OCI-LY3 (cell line): Measurements from ENCODE around the gene JMJD7.

ENCODE experiments used
- H2AFZ ChIP-seq: fragments of 200-600, 300-600 bp; shearing (Covaris generic); 2 replicates; pipeline ENCODE4 v1.6.0; 2014; ENCODE audit warnings: antibody characterized with exemption, low read depth, low read length
- H3K27ac ChIP-seq: fragments of 200-600, 300-600 bp; sonication (generic); 2 replicates; pipeline ENCODE4 v1.5.1; 2014; ENCODE audit warnings: mild to moderate bottlenecking, low read length, moderate library complexity, mixed read lengths
- H3K27me3 ChIP-seq: fragments of 200-600, 300-600 bp; sonication (generic); 2 replicates; pipeline ENCODE4 v1.6.1; 2014; ENCODE audit warnings: low read depth, low read length, mixed read lengths
- H3K36me3 ChIP-seq: fragments of 200-600, 300-600 bp; sonication (generic); replicated peaks from 2 replicates; pipeline ENCODE3; 2014; ENCODE audit warnings: low read depth, low read length, mixed read lengths
- H3K4me1 ChIP-seq: fragments of 300-600, 200-600 bp; sonication (generic); 2 replicates; pipeline ENCODE4 v1.6.1; 2014; ENCODE audit warnings: low read length, mixed read lengths
- H3K4me2 ChIP-seq: fragments of 200-600, 300-600 bp; sonication (generic); 2 replicates; pipeline ENCODE4 v1.6.1; 2014; ENCODE audit warnings: low read length, mixed read lengths
- H3K4me3 ChIP-seq: fragments of 300-600, 200-600 bp; sonication (generic); 2 replicates; pipeline ENCODE4 v1.5.1; 2014; ENCODE audit warnings: antibody characterized with exemption, mild to moderate bottlenecking, low read length, moderate library complexity
- H3K79me2 ChIP-seq: fragments of 300-600, 200-600 bp; shearing (Covaris generic); 2 replicates; pipeline ENCODE4 v1.6.1; 2014; ENCODE audit warnings: mild to moderate bottlenecking, low read length, mixed read lengths
- H3K9ac ChIP-seq: fragments of 300-600, 200-600 bp; shearing (Covaris generic); 2 replicates; pipeline ENCODE4 v1.6.0; 2014; ENCODE audit warnings: mild to moderate bottlenecking, low read length, moderate library complexity
- H3K9me3 ChIP-seq: fragments of 200-600, 300-600 bp; shearing (Covaris generic); 2 replicates; pipeline ENCODE4 v1.6.1; 2014; ENCODE audit warnings: low read length, mixed read lengths; ENCODE audit not compliant: insufficient read depth
- H4K20me1 ChIP-seq: fragments of 200-600, 300-600 bp; sonication (generic); 2 replicates; pipeline ENCODE4 v1.6.1; 2016; ENCODE audit warnings: low read length, mixed read lengths; ENCODE audit not compliant: insufficient read depth
- EZH2phosphoT487 ChIP-seq: fragments of 200-600 bp; shearing (Covaris generic); IDR thresholded peaks from 2 replicates; pipeline ENCODE4 v1.6.1; 2018; ENCODE audit warnings: antibody characterized with exemption, mixed run types, low read depth
- TF ChIP-seq, protein P1 (sequence below): fragments of 200-600, 300-600 bp; sonication (generic); IDR thresholded peaks from 2 replicates; pipeline ENCODE4 v1.5.1; 2014; ENCODE audit warnings: antibody characterized with exemption, low read length, low read depth

JMJD7 gene

DNA sequence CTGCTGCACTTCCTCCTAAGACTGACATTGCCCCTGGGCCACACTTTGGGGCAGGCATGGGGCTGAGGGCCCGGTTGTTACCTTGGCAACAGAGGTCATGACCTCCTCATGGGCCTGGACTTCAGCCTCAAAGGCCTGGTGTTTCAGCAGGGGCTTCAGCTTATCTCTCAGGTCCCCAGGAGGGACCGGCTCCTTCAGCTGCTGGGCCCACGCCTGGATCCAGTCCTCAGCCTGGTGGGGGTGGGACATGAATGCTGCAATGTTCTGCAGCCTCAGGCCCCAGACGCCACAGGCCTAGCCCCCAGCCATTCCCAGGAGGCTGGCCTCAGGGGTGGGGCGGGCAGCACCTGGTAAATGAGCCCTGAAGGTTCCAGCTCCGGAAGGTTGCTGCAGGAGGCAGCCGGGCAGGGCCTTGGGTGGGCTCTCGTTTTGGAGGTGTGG lies 38.4 kb downstream of the JMJD7 start:
- Histone ChIP-seq H3K4me2 (no peak overlapping the region), H4K20me1 (no peaks in the 10 kb centered on the region), H3K9me3 (no peaks in the 10 kb centered on the region), H3K27ac (no peak overlapping the region), H3K4me1 (no peaks in the 10 kb centered on the region), H3K9ac (no peak overlapping the region), H3K4me3 (no peak overlapping the region), H3K79me2 (no peaks in the 10 kb centered on the region), H3K36me3 (no peaks in the 10 kb centered on the region), H2AFZ (no peak overlapping the region), H3K27me3 (no peaks in the 10 kb centered on the region)
- TF ChIP-seq, protein P1, sequence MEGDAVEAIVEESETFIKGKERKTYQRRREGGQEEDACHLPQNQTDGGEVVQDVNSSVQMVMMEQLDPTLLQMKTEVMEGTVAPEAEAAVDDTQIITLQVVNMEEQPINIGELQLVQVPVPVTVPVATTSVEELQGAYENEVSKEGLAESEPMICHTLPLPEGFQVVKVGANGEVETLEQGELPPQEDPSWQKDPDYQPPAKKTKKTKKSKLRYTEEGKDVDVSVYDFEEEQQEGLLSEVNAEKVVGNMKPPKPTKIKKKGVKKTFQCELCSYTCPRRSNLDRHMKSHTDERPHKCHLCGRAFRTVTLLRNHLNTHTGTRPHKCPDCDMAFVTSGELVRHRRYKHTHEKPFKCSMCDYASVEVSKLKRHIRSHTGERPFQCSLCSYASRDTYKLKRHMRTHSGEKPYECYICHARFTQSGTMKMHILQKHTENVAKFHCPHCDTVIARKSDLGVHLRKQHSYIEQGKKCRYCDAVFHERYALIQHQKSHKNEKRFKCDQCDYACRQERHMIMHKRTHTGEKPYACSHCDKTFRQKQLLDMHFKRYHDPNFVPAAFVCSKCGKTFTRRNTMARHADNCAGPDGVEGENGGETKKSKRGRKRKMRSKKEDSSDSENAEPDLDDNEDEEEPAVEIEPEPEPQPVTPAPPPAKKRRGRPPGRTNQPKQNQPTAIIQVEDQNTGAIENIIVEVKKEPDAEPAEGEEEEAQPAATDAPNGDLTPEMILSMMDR = no peak
- no peak for TF ChIP-seq EZH2phosphoT487

DNA sequence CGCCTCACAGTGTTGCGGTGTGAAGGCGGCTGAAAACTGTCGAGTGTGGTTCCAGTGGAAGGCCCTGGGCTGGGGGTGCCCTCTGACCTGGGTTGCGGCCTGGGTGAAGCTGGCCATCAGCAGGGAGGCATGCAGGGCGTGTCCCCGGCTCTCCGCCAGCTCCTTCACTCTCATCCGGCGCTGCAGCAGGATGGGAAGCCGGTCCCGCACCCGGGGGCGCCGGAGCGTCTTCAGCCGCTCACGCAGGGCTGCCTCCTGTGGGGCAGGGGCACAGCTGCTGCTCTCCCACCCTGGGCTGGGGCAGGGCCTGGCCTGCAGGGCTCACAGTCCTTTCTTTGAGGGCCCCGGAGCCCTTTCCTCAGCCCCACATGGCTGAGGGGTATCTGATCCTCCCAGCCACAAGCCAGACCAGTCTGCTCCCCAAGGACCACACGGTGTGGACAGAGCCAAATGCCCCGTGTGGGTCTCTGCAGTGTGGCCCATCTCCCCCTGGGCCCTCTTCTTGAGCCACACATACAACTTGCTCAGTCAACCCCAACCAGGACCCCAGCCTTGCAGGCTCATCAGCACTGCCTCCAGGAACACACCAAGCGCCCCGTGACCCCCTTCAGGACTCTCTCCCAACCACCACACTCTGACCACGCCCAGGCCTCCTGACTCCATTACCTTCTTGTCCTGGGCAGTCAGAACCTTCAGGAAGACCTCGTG lies 39.1 kb downstream of the JMJD7 start:
- H3K9ac ChIP-seq = no peak overlapping the region

DNA sequence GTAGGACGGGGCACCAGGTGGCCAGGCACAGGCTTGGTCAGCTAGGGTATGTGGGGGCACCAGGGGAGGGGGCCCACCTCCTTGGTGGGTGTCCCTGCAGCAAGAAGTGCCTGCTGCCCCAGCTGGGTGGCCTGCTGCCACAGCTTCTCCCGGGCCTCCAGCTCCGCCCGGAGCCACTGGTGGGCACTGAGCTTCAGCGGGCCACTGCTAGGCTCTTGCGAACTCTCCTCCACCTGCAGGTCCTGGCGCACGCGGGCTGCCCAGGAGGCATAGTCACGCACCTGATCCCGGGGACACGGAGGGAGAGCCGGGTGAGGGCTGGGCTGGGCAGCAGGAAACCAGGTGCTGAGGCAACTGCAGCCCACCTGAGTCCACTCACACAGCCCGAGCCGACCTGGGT lies 40.4 kb downstream of the JMJD7 start:
- H3K4me2 ChIP-seq = no peak overlapping the region
- no peaks in the 10 kb centered on the region for H4K20me1 ChIP-seq
- no peak for TF ChIP-seq EZH2phosphoT487
- TF ChIP-seq, protein P1 = no peak

More for the DNA sequence above, 39.1 kb downstream of the JMJD7 start:
- Histone ChIP-seq H3K79me2 (no peaks in the 10 kb centered on the region), H3K4me3 (no peak overlapping the region), H3K27ac (no peak overlapping the region), H4K20me1 (no peaks in the 10 kb centered on the region), H3K36me3 (no peaks in the 10 kb centered on the region), H3K4me1 (no peaks in the 10 kb centered on the region), H3K4me2 (no peak overlapping the region), H3K9me3 (no peaks in the 10 kb centered on the region), H2AFZ (no peak overlapping the region), H3K27me3 (no peaks in the 10 kb centered on the region)
- TF ChIP-seq, protein P1 = no peak
- TF ChIP-seq EZH2phosphoT487 = no peak

DNA sequence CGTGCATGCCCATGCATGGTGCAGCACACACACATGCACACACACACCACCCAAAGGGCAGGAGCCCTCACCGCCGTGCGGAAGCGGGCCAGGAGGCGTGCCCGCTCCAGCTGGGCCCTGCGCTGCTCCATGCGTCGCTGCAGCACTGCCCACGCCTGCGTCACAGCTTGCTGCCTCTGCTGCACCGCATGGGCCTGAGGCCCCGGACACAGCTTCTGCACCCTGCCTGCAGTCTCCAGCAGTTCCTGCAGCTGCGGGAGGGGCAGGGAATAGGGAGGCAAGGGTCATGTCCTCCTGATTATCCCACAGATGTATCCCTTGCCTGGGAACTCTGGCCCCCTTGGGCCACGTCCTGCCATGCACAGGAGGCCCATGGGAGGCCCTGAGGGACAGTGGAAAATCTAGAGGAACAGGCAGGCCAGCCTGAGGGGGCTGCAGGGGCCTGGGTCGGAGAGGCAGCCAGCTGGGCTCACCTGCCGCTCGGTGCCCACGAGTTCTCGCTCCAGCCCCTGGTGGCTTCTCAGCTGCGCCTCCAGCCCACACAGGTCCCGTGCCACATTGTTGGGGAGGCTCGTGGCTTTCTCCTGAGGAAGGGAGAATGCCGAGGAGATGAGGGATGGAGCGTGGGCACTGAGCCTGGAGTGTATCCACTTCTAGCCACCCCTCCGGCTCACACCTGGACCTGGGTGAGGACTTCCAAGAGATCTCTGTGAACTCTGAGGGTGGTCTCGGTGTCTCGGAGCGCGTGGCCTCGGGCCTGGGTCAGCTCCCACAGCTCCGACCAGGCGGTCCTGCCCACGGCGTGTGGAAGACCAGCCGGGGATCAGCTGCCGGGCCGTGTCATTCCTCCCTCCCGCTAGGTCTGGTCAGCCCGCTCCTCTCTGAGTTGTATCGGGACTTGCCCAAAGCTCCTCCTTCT lies 42.1 kb downstream of the JMJD7 start:
- Histone ChIP-seq H3K4me1 (no peaks in the 10 kb centered on the region), H3K9me3 (no peaks in the 10 kb centered on the region), H3K9ac (no peak overlapping the region), H3K27me3 (peaks cover 10% of the 10 kb centered on the region; the same call in 1 of the 2 replicates), H3K4me3 (no peak overlapping the region), H3K36me3 (no peaks in the 10 kb centered on the region), H3K27ac (no peak overlapping the region), H2AFZ (no peak overlapping the region), H3K4me2 (no peak overlapping the region), H3K79me2 (no peaks in the 10 kb centered on the region), H4K20me1 (no peaks in the 10 kb centered on the region)
- TF ChIP-seq, protein P1 = no peak
- no peak for TF ChIP-seq EZH2phosphoT487

More for the DNA sequence above, 40.4 kb downstream of the JMJD7 start:
- Histone ChIP-seq H3K4me1 (no peaks in the 10 kb centered on the region), H3K27me3 (peaks cover 7% of the 10 kb centered on the region; the same call in 1 of the 2 replicates), H3K9me3 (no peaks in the 10 kb centered on the region), H3K27ac (no peak overlapping the region), H3K4me3 (no peak overlapping the region), H2AFZ (no peak overlapping the region), H3K79me2 (no peaks in the 10 kb centered on the region), H3K9ac (no peak overlapping the region), H3K36me3 (no peaks in the 10 kb centered on the region)
